SK-N-SH treated with all-trans-retinoic acid at 6 μM for 48 hours (cell line): Measurements from ENCODE around the gene SERTAD2.

Experiments
- BACH2 ChIP-seq: fragments of 250-450 bp; sonication (Bioruptor Pico); IDR thresholded peaks from 2 replicates; pipeline ENCODE4 v1.9.0; 2021; ENCODE audit warnings: mild to moderate bottlenecking, borderline replicate concordance
- ISL1 ChIP-seq: fragments of 250-450 bp; sonication (Bioruptor Pico); IDR thresholded peaks from 2 replicates; pipeline ENCODE4 v2.1.2; 2022; ENCODE audit warnings: mild to moderate bottlenecking, moderate library complexity
- PPARA ChIP-seq: fragments of 250-450 bp; sonication (Bioruptor Pico); IDR thresholded peaks from 2 replicates; pipeline ENCODE4 v1.5.0; 2020; ENCODE audit warnings: mild to moderate bottlenecking, borderline replicate concordance
- ZC3H10 ChIP-seq: fragments of 250-450 bp; sonication (Bioruptor Pico); IDR thresholded peaks from 2 replicates; pipeline ENCODE4 v1.5.1; 2021; ENCODE audit warnings: mild to moderate bottlenecking, moderate library complexity
- ZFP3 ChIP-seq: fragments of 250-450 bp; sonication (Bioruptor Pico); IDR thresholded peaks from 2 replicates; pipeline ENCODE4 v1.5.0; 2020; ENCODE audit warnings: mild to moderate bottlenecking, moderate library complexity
- ZNF565 ChIP-seq: fragments of 450-650 bp; formaldehyde crosslinking; conservative IDR thresholded peaks from 2 replicates; pipeline ENCODE4 v1.5.0; 2020; ENCODE audit warnings: low read depth, mild to moderate bottlenecking, moderate library complexity
- TF ChIP-seq, protein P1 (sequence below): fragments of 250-450 bp; sonication (Bioruptor Pico); IDR thresholded peaks from 2 replicates; pipeline ENCODE4 v1.5.1; 2020; ENCODE audit warnings: low read depth, mild to moderate bottlenecking, moderate library complexity
- TF ChIP-seq, protein P2 (sequence below): fragments of 250-450 bp; sonication (Bioruptor Pico); IDR thresholded peaks from 2 replicates; pipeline ENCODE4 v1.8.0; 2020; ENCODE audit warnings: mild to moderate bottlenecking, moderate library complexity, borderline replicate concordance

DNA sequence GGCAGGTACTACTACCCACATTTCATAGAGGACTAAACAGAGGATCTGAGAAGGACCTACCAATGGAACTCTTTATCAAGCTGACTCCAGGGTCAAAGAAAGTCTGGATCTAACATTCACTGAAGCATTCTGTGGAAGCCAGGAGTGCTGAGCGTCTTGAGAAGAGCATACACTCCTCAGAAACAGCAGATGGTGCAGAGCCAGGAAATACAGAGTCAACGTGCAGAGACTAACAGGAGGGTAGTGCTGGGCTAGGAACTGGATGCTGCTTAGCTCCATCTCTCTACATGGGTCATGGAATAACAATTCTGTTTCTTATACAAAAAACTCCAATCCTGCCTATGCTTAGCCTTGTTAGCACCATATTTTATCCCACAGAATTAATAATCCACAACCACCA is 5.5 kb upstream of the SERTAD2 start:
- TF ChIP-seq, protein P1, sequence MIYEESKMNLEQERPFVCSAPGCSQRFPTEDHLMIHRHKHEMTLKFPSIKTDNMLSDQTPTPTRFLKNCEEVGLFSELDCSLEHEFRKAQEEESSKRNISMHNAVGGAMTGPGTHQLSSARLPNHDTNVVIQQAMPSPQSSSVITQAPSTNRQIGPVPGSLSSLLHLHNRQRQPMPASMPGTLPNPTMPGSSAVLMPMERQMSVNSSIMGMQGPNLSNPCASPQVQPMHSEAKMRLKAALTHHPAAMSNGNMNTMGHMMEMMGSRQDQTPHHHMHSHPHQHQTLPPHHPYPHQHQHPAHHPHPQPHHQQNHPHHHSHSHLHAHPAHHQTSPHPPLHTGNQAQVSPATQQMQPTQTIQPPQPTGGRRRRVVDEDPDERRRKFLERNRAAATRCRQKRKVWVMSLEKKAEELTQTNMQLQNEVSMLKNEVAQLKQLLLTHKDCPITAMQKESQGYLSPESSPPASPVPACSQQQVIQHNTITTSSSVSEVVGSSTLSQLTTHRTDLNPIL = no peak
- TF ChIP-seq ZFP3 (CRISPR knock-in tag) (no peak), PPARA (CRISPR knock-in tag) (no peak), ZC3H10 (CRISPR knock-in tag) (no peak), BACH2 (no peak), ZNF565 (CRISPR knock-in tag) (no peak), ISL1 (CRISPR knock-in tag) (no peak)
- TF ChIP-seq, protein P2, sequence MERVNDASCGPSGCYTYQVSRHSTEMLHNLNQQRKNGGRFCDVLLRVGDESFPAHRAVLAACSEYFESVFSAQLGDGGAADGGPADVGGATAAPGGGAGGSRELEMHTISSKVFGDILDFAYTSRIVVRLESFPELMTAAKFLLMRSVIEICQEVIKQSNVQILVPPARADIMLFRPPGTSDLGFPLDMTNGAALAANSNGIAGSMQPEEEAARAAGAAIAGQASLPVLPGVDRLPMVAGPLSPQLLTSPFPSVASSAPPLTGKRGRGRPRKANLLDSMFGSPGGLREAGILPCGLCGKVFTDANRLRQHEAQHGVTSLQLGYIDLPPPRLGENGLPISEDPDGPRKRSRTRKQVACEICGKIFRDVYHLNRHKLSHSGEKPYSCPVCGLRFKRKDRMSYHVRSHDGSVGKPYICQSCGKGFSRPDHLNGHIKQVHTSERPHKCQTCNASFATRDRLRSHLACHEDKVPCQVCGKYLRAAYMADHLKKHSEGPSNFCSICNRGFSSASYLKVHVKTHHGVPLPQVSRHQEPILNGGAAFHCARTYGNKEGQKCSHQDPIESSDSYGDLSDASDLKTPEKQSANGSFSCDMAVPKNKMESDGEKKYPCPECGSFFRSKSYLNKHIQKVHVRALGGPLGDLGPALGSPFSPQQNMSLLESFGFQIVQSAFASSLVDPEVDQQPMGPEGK (CRISPR knock-in tag) = no peak
